OCI-LY3 (cell line): Measurements from ENCODE around the gene IRF2.

Experiments used
- H2AFZ ChIP-seq: fragments of 200-600, 300-600 bp; shearing (Covaris generic); 2 replicates; pipeline ENCODE4 v1.6.0; 2014; ENCODE audit warnings: antibody characterized with exemption, low read depth, low read length
- H3K27ac ChIP-seq: fragments of 200-600, 300-600 bp; sonication (generic); 2 replicates; pipeline ENCODE4 v1.5.1; 2014; ENCODE audit warnings: mild to moderate bottlenecking, low read length, moderate library complexity, mixed read lengths
- H3K27me3 ChIP-seq: fragments of 200-600, 300-600 bp; sonication (generic); 2 replicates; pipeline ENCODE4 v1.6.1; 2014; ENCODE audit warnings: low read depth, low read length, mixed read lengths
- H3K36me3 ChIP-seq: fragments of 200-600, 300-600 bp; sonication (generic); replicated peaks from 2 replicates; pipeline ENCODE3; 2014; ENCODE audit warnings: low read depth, low read length, mixed read lengths
- H3K4me1 ChIP-seq: fragments of 300-600, 200-600 bp; sonication (generic); 2 replicates; pipeline ENCODE4 v1.6.1; 2014; ENCODE audit warnings: low read length, mixed read lengths
- H3K4me2 ChIP-seq: fragments of 200-600, 300-600 bp; sonication (generic); 2 replicates; pipeline ENCODE4 v1.6.1; 2014; ENCODE audit warnings: low read length, mixed read lengths
- H3K4me3 ChIP-seq: fragments of 300-600, 200-600 bp; sonication (generic); 2 replicates; pipeline ENCODE4 v1.5.1; 2014; ENCODE audit warnings: antibody characterized with exemption, mild to moderate bottlenecking, low read length, moderate library complexity
- H3K79me2 ChIP-seq: fragments of 300-600, 200-600 bp; shearing (Covaris generic); 2 replicates; pipeline ENCODE4 v1.6.1; 2014; ENCODE audit warnings: mild to moderate bottlenecking, low read length, mixed read lengths
- H3K9ac ChIP-seq: fragments of 300-600, 200-600 bp; shearing (Covaris generic); 2 replicates; pipeline ENCODE4 v1.6.0; 2014; ENCODE audit warnings: mild to moderate bottlenecking, low read length, moderate library complexity
- H3K9me3 ChIP-seq: fragments of 200-600, 300-600 bp; shearing (Covaris generic); 2 replicates; pipeline ENCODE4 v1.6.1; 2014; ENCODE audit warnings: low read length, mixed read lengths; ENCODE audit not compliant: insufficient read depth
- H4K20me1 ChIP-seq: fragments of 200-600, 300-600 bp; sonication (generic); 2 replicates; pipeline ENCODE4 v1.6.1; 2016; ENCODE audit warnings: low read length, mixed read lengths; ENCODE audit not compliant: insufficient read depth
- EZH2phosphoT487 ChIP-seq: fragments of 200-600 bp; shearing (Covaris generic); IDR thresholded peaks from 2 replicates; pipeline ENCODE4 v1.6.1; 2018; ENCODE audit warnings: antibody characterized with exemption, mixed run types, low read depth
- TF ChIP-seq, protein P1 (sequence below): fragments of 200-600, 300-600 bp; sonication (generic); IDR thresholded peaks from 2 replicates; pipeline ENCODE4 v1.5.1; 2014; ENCODE audit warnings: antibody characterized with exemption, low read length, low read depth

Gene IRF2

DNA sequence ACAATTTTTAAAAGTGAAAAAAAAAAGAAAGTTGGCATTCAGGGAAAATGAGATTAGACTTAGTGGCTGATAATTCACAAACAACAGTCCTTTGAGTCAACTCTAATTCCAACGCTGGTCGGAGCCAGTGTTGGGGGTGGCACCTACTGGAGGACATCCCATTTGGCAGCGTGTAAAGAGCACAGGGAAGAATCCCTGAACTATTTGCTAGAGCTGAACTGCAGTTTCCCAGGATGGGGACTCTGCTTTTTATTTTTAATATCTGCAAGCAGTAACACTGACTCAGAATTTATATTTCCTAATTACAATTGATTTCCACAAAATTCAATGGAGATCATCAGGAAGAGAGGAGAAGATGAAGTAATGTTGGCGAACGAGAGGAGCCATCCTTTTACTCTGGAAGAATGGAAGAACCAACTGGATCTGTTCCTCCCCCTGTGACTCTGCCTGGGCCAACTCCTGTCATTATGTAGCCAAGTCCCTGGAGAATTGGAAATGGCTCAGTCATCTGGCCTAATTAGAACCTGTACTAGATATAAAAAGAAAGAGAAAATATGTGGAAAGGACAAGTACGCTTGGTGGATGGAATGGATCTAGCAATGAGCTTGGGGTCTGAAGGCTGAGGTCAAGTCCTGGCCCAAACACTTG is 76.7 kb downstream of the IRF2 start:
- Histone ChIP-seq H3K4me2 (no peak overlapping the region), H3K9ac (no peak overlapping the region)
- TF ChIP-seq, protein P1, sequence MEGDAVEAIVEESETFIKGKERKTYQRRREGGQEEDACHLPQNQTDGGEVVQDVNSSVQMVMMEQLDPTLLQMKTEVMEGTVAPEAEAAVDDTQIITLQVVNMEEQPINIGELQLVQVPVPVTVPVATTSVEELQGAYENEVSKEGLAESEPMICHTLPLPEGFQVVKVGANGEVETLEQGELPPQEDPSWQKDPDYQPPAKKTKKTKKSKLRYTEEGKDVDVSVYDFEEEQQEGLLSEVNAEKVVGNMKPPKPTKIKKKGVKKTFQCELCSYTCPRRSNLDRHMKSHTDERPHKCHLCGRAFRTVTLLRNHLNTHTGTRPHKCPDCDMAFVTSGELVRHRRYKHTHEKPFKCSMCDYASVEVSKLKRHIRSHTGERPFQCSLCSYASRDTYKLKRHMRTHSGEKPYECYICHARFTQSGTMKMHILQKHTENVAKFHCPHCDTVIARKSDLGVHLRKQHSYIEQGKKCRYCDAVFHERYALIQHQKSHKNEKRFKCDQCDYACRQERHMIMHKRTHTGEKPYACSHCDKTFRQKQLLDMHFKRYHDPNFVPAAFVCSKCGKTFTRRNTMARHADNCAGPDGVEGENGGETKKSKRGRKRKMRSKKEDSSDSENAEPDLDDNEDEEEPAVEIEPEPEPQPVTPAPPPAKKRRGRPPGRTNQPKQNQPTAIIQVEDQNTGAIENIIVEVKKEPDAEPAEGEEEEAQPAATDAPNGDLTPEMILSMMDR, result no peak
- TF ChIP-seq EZH2phosphoT487, result no peak

DNA sequence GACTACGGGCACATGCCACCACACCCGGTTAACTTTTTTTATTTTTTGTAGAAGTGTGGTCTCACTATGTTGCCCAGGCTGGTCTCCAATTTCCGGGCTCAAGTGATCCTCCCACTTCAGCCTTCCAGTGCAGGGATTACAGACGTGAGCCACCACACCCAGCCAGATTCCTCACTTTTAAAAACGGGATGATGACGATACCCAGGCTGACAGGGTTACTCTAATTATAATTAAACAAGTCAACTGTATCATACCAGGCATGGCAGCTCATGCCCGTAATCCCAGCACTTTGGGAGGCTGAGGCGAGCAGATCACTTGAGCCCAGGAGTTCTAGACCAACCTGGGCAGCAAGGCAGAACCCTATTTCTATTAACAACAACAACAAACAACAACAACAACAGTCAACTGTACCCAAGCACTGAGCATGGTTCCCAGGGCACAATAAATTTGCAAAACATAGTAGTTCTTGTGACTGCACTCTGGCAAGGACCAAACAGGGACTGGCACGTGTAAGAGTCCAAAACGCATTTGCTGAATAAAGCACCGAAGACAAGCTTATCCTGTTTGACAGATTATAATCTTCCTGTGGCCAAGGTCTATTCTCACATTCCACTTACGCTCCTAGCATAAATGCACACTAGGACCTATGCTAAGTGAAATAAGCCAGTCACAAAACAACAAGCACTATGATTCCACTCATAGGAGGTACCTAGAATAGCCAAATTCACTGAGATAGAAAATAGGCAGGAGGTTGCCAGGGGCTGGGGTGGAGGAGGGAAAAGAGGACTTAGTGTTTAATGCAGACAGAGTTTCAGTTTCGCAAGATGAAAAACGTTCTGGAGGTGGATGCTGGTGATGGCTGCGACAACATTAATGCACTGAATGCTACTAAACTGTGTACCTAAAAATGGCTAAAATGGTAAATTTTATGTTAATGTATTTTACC is 77.5 kb downstream of the IRF2 start:
- Histone ChIP-seq H3K4me1 (peaks cover 24% of the 10 kb centered on the region), H4K20me1 (no peaks in the 10 kb centered on the region), H3K79me2 (0 out of 2 replicates have a peak, but pooled peaks cover 2% of the 10 kb centered on the region), H3K27ac (no peak overlapping the region), H3K27me3 (no peaks in the 10 kb centered on the region), H2AFZ (no peak overlapping the region), H3K36me3 (no peaks in the 10 kb centered on the region), H3K4me3 (no peak overlapping the region), H3K9me3 (no peaks in the 10 kb centered on the region), H3K4me2 (peak overlapping the region; percentile 12; the same call in 1 of the 2 replicates), H3K9ac (no peak overlapping the region)
- TF ChIP-seq, protein P1, result no peak
- no peak for TF ChIP-seq EZH2phosphoT487

More for the DNA sequence above, 76.7 kb downstream of the IRF2 start:
- no peaks in the 10 kb centered on the region for H3K36me3 ChIP-seq
- H3K9me3 ChIP-seq, result no peaks in the 10 kb centered on the region
- H3K79me2 ChIP-seq, result 0 out of 2 replicates have a peak, but pooled peaks cover 2% of the 10 kb centered on the region
- no peaks in the 10 kb centered on the region for H4K20me1 ChIP-seq
- H2AFZ ChIP-seq, result no peak overlapping the region
- H3K4me3 ChIP-seq, result no peak overlapping the region
- no peaks in the 10 kb centered on the region for H3K27me3 ChIP-seq
- H3K4me1 ChIP-seq, result peaks cover 24% of the 10 kb centered on the region
- no peak overlapping the region for H3K27ac ChIP-seq

DNA sequence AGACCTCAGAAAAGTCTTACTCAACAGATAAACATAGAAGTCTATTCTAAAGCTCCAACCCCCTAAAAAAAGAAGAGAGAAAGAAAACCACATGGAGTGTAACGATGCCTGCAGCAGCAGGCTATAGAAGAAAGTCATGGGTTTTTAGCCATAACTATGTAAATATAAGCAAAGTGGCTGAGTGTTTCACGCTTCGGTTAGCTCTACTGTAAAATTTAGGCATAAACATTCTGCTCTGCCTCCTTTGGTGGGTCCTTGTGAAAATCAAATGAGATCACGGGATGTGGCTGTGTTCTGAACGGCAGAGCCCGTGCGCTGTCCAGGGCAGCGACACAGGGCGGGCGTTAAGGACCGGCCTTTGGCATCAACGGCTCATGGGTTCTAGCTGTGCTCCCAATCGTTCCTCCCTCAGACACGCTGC is 78.4 kb downstream of the IRF2 start:
- peak overlapping the region; percentile 20; the same call in 1 of the 2 replicates for H3K4me2 ChIP-seq
- no peak overlapping the region for H3K9ac ChIP-seq

More for the DNA sequence above, 78.4 kb downstream of the IRF2 start:
- Histone ChIP-seq H2AFZ (no peak overlapping the region), H3K79me2 (0 out of 2 replicates have a peak, but pooled peaks cover 2% of the 10 kb centered on the region), H3K36me3 (no peaks in the 10 kb centered on the region), H3K9me3 (no peaks in the 10 kb centered on the region), H3K4me1 (peaks cover 24% of the 10 kb centered on the region), H3K4me3 (no peak overlapping the region), H4K20me1 (no peaks in the 10 kb centered on the region), H3K27me3 (no peaks in the 10 kb centered on the region), H3K27ac (peak overlapping the region; percentile 37)
- TF ChIP-seq, protein P1, result no peak
- no peak for TF ChIP-seq EZH2phosphoT487
